ENCODE measurements around the gene GPR26.

DNA sequence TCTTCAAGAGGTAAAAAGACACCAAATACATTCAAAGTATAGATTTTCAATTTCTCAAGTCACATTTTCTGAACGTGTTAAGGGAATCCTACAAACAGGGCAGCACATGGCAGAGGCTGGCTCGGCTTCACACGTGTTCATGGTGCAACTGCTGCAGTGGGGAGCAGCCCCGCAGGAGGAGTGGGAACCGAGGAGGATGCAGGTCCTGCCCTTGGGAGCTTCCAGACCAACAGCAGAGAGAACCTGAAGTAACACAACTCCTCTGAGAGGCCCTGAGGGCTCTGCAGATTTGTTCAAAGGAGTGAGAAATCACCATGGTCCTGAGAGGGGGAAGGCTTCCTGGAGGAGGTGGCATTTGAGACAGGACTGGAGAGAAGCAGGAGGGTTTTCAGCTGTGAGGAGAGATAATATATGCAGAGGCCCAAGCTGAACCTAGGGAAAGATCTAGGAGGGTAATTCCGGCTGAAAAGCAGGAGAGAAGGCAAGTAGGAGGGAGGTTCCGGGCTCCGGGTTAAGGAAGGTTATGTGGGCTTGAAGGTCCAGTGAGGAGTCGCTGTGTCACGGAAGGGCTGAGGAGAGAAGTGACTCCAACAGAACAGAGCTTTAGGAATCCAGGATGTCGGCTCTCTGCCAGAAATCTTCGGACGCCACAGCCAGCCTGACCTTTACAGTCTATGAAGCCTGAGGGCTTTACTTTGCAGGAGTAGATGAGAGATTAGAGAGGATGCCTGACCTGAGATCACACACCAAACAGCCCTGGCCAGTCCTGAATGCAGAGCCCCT lies 77.5 kb downstream of the GPR26 start:
- TF ChIP-seq, protein P1, sequence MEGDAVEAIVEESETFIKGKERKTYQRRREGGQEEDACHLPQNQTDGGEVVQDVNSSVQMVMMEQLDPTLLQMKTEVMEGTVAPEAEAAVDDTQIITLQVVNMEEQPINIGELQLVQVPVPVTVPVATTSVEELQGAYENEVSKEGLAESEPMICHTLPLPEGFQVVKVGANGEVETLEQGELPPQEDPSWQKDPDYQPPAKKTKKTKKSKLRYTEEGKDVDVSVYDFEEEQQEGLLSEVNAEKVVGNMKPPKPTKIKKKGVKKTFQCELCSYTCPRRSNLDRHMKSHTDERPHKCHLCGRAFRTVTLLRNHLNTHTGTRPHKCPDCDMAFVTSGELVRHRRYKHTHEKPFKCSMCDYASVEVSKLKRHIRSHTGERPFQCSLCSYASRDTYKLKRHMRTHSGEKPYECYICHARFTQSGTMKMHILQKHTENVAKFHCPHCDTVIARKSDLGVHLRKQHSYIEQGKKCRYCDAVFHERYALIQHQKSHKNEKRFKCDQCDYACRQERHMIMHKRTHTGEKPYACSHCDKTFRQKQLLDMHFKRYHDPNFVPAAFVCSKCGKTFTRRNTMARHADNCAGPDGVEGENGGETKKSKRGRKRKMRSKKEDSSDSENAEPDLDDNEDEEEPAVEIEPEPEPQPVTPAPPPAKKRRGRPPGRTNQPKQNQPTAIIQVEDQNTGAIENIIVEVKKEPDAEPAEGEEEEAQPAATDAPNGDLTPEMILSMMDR (IDR thresholded peaks at IDR 0.05), result no peak
- TF ChIP-seq, protein P2, sequence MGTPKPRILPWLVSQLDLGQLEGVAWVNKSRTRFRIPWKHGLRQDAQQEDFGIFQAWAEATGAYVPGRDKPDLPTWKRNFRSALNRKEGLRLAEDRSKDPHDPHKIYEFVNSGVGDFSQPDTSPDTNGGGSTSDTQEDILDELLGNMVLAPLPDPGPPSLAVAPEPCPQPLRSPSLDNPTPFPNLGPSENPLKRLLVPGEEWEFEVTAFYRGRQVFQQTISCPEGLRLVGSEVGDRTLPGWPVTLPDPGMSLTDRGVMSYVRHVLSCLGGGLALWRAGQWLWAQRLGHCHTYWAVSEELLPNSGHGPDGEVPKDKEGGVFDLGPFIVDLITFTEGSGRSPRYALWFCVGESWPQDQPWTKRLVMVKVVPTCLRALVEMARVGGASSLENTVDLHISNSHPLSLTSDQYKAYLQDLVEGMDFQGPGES (IDR thresholded peaks at IDR 0.05; ENCODE audit: low read depth, low read length), result no peak
- TF ChIP-seq TEAD4 (IDR thresholded peaks at IDR 0.05; ENCODE audit: borderline replicate concordance, insufficient read depth) (no peak), YY1 (IDR thresholded peaks at IDR 0.05; ENCODE audit: low read depth) (no peak), RAD21 (IDR thresholded peaks at IDR 0.05; ENCODE audit: low read length) (0 out of 2 replicates have a peak, but pooled peaks have one; percentile 12), TCF12 (IDR thresholded peaks at IDR 0.05) (no peak)
- TF ChIP-seq, protein P3, sequence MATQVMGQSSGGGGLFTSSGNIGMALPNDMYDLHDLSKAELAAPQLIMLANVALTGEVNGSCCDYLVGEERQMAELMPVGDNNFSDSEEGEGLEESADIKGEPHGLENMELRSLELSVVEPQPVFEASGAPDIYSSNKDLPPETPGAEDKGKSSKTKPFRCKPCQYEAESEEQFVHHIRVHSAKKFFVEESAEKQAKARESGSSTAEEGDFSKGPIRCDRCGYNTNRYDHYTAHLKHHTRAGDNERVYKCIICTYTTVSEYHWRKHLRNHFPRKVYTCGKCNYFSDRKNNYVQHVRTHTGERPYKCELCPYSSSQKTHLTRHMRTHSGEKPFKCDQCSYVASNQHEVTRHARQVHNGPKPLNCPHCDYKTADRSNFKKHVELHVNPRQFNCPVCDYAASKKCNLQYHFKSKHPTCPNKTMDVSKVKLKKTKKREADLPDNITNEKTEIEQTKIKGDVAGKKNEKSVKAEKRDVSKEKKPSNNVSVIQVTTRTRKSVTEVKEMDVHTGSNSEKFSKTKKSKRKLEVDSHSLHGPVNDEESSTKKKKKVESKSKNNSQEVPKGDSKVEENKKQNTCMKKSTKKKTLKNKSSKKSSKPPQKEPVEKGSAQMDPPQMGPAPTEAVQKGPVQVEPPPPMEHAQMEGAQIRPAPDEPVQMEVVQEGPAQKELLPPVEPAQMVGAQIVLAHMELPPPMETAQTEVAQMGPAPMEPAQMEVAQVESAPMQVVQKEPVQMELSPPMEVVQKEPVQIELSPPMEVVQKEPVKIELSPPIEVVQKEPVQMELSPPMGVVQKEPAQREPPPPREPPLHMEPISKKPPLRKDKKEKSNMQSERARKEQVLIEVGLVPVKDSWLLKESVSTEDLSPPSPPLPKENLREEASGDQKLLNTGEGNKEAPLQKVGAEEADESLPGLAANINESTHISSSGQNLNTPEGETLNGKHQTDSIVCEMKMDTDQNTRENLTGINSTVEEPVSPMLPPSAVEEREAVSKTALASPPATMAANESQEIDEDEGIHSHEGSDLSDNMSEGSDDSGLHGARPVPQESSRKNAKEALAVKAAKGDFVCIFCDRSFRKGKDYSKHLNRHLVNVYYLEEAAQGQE (IDR thresholded peaks at IDR 0.05; ENCODE audit: low read depth, low read length), result no peak
